WERI-Rb-1 (cell line): ENCODE data around the gene ANTXR2.

Source experiments
- DNase-seq: peaks from one replicate; pipeline ENCODE4 v3.0.0-alpha.2; 2020
- H3K27ac ChIP-seq: fragments of 250-450 bp; sonication (Bioruptor Pico); 2 replicates; pipeline ENCODE4 v1.5.1; 2020; ENCODE audit warnings: mild to moderate bottlenecking, moderate library complexity
- H3K27me3 ChIP-seq: fragments of 250-450 bp; sonication (Bioruptor Pico); 2 replicates; pipeline ENCODE4 v1.5.1; 2021; ENCODE audit warnings: mild to moderate bottlenecking, low read depth, moderate library complexity; ENCODE audit not compliant: insufficient read depth, severe bottlenecking
- H3K36me3 ChIP-seq: fragments of 250-450 bp; sonication (Bioruptor Pico); 2 replicates; pipeline ENCODE4 v1.5.1; 2020; ENCODE audit warnings: mild to moderate bottlenecking, moderate library complexity
- H3K4me3 ChIP-seq: 2 replicates; pipeline ENCODE4 v1.5.1; 2011; ENCODE audit warnings: low read depth, mild to moderate bottlenecking, control low read depth, low read length
- H3K9me3 ChIP-seq: fragments of 250-450 bp; sonication (Bioruptor Pico); 2 replicates; pipeline ENCODE4 v1.5.1; 2021; ENCODE audit warnings: mild to moderate bottlenecking, moderate library complexity; ENCODE audit not compliant: severe bottlenecking
- CTCF ChIP-seq: IDR thresholded peaks from 2 replicates; pipeline ENCODE4 v1.5.1; 2011; ENCODE audit warnings: low read depth, mild to moderate bottlenecking, control low read depth, inconsistent platforms, low read length

The ANTXR2 gene

GRCh38 chr4:80096175-80096850 is 23.3 kb upstream of the ANTXR2 start:
- Histone ChIP-seq H3K36me3 (no peaks in the 10 kb centered on the region), H3K9me3 (no peaks in the 10 kb centered on the region), H3K4me3 (no peak overlapping the region), H3K27ac (no peak overlapping the region), H3K27me3 (no peaks in the 10 kb centered on the region)
- TF ChIP-seq CTCF, result no peak
- no peak for DNase-seq

GRCh38 chr4:80094191-80094590 is 21.2 kb upstream of the ANTXR2 start:
- H3K4me3 ChIP-seq, result no peak overlapping the region
- no peak for DNase-seq

GRCh38 chr4:80093563-80093962 is 20.5 kb upstream of the ANTXR2 start:
- no peak for DNase-seq
- Histone ChIP-seq H3K27ac (no peak overlapping the region), H3K9me3 (no peaks in the 10 kb centered on the region), H3K4me3 (no peak overlapping the region), H3K36me3 (no peaks in the 10 kb centered on the region), H3K27me3 (no peaks in the 10 kb centered on the region)
- no peak for TF ChIP-seq CTCF

More at GRCh38 chr4:80094191-80094590, 21.2 kb upstream of the ANTXR2 start:
- Histone ChIP-seq H3K27ac (no peak overlapping the region), H3K36me3 (no peaks in the 10 kb centered on the region), H3K27me3 (no peaks in the 10 kb centered on the region), H3K9me3 (no peaks in the 10 kb centered on the region)
- no peak for TF ChIP-seq CTCF

- no peaks in the 10 kb centered on the region for H3K36me3 ChIP-seq
- DNase-seq, result no peak
- no peaks in the 10 kb centered on the region for H3K9me3 ChIP-seq
- no peaks in the 10 kb centered on the region for H3K27me3 ChIP-seq
- H3K4me3 ChIP-seq, result no peak overlapping the region
- no peak overlapping the region for H3K27ac ChIP-seq
- TF ChIP-seq CTCF, result no peak
Observed at GRCh38 chr4:80092847-80093246, 19.8 kb upstream of the ANTXR2 start.

GRCh38 chr4:80092088-80092487 is 19.1 kb upstream of the ANTXR2 start:
- no peak overlapping the region for H3K4me3 ChIP-seq
- H3K27me3 ChIP-seq, result no peaks in the 10 kb centered on the region
- H3K36me3 ChIP-seq, result no peaks in the 10 kb centered on the region
- DNase-seq, result no peak
- no peak for TF ChIP-seq CTCF
- H3K27ac ChIP-seq, result no peak overlapping the region
- H3K9me3 ChIP-seq, result no peaks in the 10 kb centered on the region

GRCh38 chr4:80091688-80092087 is 18.7 kb upstream of the ANTXR2 start:
- no peak for DNase-seq
- no peak for TF ChIP-seq CTCF
- H3K36me3 ChIP-seq, result no peaks in the 10 kb centered on the region
- no peaks in the 10 kb centered on the region for H3K27me3 ChIP-seq
- H3K9me3 ChIP-seq, result no peaks in the 10 kb centered on the region
- H3K27ac ChIP-seq, result no peak overlapping the region
- H3K4me3 ChIP-seq, result no peak overlapping the region
